GM18858 (cell line): ENCODE results near the gene SUGCT.
A peak's percentile ranks its signal among the peaks of the same experiment; 100 is the strongest.

Experiments used
- ATAC-seq: cut with Tn5 transposase; IDR thresholded peaks from one replicate; pipeline ENCODE4 v1.9.1; 2021; ENCODE audit not compliant: unreplicated experiment

The SUGCT gene

DNA sequence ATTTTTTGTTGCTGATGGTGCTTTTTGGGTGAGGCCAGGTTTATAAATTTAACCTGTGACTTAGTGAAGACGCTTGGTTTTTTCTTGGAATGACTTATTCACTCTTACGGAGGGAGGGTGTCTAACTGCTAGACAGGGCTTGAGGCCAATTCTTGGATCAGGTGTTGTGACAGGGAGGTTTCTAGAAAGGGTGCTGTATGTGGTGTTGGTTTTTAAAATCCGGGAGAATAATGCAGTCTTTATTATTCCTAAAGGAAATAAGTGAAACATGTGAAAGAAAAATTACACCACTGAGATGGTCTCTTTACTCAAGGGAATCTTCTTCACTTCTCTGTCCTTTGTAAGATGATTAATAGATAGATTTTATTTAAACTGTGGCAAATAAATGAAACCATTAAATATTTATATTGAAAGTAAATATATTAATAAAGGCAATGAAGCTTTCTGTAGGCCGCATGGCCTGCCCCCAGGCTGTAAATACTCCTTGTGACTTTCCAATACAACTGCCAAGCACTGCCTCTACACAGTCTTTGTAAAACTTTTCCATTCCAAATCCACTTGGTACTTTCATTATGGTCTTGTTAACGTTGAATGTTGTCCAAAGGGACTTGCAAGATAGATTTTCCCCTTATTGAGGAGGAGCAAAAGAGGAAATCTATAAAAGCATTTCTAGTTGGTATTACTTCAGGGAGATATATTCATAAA lies 323.1 kb downstream of the SUGCT start:
- ATAC-seq = no peak

DNA sequence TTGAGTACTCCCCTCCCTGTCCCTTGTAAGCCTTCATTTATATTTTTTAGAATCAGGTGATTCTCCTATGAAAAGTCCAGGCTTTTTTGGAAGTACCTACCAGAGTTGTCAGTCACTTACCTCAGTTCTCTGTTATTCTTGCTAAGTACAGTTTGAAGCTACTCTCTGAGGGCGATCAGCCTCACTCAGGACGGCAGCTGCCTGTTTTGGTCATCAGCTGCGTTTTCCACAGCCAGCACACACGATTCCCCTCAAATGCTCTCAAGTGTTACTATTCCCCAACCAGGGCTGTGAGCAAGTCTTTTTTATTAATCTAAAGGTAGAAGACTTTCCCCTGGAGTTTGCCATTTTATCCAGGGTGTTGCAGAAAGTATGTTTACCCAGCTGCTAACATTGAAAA lies 328.6 kb downstream of the SUGCT start:
- ATAC-seq = no peak

DNA sequence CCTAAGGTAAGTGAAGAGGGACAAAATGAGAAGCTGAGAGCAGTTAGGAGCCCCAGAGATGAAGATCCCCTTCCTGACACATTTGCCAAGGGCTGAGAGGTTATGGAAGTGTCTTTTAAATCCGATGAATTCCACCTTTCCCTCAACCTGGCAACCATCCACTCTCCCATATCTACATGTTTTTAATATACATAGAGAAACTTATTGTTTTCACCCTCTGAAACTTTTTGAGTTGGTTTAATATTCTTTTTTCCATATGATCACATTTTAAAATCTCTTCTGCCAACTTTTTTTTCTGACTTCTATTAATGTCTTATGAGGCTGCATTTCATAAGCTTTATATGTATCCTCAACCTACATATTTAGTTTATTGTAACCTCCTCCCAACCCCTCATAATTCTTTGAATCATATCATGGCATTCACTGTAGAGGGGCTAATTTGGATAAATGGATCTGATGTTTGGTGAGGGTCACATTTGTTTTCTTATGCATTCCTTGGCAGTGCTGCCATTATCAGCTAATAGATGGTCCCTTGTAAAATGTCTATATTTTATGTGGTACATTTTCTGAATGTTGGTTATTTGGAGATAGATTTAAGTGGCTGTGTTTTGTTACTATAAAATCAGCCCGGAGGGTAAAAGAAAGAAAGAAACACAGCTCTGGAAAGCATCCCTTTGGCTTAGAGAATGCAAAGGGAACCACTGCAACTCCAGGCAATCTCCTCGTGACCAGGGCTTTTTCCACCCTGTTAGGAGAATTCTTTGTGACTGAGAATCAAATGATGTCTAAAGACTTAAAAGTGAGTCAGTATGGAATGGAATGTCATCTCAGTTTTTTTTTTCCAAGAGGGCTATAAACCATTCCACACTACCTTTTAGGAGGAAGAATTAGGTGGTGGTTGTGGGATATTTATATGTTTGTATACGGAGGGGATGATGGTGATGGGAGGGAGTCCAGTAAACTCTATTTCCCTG lies 334.4 kb downstream of the SUGCT start:
- ATAC-seq = no peak

DNA sequence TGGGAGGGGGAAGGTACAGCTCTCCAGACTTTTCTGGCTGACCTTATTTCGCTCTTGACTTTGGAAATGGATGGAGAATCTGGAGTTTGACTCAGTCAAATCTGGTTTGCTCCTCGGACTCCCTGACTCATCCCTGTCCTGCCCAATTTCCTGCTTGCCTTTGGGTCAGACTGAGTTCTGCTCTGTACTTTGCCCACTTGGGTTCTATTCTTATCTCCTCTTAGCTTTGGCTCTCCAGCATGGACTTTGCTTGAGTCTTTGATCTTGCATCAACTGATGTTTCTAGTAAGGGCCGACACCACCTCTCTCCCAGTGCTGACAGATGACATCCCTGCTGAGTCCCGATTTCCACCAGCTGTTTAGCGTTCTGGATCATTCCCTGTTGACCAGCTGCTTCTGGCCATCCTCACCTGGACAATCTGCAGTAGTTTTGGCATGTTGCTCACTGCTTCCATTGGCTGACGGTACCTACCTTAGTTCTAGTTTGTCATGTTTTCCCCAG lies 335.3 kb downstream of the SUGCT start:
- ATAC-seq = no peak

DNA sequence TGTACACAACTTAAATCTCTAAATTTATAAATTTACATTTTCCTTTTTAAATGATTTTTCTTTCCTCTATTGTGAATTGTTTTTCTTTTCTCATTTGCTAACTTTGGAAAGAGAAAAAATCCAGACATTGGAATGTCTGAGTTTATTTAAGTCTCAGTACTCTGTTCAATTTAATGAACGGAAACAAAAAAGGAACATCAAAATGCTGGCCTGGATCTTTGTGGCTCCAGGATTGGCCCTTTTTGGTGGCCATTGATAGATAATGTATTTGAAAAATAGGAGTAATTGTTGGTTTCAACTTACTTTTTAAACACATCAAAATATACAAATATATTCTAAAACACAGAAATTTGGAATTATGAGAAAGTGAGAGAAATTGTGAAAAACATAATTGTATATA lies 336.0 kb downstream of the SUGCT start:
- ATAC-seq = no peak

DNA sequence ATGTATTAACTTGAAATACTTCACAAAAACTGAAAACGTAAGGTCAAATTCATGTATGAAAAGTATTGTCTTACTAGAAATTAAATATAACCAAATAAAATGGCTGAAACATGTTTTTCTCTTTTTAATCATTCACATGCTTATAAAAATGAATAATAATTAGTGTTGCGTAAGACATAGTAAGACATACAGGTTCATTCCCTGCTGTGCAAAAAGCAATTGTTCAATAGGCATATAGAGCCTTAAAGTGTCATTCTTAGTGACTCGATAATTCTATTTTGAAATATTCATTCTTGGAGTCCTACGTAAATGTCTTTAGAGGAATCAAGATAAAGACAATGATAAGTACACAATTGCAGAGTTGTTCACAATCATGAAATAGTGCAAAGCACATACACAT lies 337.1 kb downstream of the SUGCT start:
- ATAC-seq = no peak

DNA sequence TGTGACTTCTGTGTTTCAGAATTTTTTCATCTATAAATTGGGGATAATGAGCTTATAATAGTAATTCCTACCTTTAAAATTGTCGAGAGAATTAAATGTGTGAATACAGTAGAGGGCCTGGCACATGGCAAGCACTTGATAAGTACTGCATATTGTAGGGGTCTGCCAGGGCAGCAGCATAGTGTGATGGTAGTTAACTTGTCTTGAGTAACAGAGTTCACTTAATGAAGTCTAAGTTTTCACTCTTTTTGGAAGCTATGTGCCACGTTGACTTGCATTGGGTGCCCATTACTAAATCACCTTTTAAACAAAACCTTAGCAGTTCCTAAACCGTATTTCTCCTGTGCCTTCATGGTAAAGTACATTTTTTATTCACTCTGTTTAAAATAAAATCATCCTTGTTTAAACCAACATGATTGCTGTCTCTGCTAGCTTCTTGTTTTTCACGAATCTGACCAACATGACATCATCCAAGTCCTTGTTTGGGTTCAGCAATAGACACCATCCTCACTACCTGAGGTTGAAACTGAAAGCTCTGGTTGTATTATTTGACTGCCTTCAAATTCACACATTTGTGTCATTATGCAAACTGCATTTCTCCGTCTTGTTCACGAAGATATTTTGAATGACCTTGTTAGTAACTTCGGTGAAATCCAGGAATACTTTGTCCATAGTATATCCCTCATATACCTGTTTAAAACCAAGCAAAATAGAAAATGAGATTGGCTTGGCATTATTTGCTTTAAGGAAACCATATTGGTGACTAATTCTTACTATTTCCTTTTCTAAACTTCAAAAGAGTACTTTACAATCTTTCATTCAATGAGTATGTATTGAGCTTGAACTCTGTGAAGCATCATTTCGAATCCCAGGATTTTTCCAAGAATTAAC lies 340.2 kb downstream of the SUGCT start:
- peak; percentile 99 for ATAC-seq

DNA sequence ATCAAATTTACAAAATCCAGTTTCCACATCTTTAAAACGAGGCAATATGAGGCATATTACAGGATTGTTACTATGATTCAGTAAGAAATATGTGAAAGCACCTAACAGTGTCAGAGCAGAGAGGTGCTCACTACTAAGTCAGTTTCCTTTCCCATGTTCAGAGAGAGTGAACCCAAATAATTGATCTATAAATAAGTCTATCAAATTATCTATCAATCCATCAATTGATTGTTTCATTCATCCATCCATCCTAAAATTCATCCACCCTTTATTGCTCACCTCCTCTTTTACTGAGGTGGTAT lies 340.8 kb downstream of the SUGCT start:
- no peak for ATAC-seq

DNA sequence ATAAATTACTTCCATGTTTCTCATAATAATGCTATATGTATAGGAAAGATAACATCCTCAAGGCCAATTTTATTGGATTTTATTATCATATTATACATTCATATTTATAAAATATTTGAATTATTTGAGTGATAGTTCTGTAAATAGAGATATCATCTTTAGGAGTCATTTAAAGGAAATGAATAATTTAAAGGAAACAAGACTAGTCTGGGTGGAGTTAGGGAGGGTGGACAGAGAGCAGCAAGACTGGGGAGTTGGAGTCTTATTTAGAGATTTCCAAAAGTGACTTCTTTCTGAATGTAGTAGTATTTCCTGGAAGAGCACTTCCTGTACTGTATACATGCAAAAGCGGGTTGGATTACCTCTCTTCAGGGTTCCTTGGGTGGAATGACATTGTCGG lies 342.3 kb downstream of the SUGCT start:
- ATAC-seq = no peak

DNA sequence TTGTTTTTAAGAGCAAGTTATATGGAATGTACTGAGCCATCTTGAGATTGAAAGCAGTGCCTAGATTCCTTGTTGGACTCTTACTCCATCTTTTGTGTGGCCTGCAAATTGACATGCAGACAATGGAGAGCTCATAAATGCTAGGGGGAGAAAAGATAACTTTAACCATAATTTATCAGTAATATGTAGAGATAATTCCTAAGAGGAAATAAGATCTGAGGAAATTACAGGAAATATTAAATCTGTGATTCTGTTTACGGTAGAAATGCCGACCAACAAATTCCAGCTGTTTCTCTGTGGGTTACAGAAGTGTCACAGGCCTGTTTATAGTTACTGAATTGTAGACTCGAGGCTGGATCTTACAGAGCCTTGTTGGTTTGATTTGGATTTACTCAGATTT lies 348.0 kb downstream of the SUGCT start:
- ATAC-seq = no peak

DNA sequence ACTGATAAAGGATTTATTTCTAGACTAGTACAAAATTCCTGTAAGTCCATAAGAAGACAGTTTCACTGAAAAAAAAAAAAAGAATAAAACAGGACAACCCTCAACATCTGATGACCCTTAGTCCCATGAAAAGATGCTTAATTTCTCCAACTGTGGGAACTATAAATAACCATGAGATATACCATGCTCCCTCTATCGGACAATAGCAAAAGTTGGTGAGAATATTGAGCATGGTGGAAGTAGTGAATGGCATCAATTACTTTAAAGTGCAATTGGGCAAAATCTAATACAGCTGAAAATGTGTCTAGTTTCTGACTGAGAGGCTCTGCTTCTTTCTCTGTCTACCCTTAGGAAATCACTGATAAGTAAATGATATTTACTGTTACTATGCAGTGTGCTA lies 348.8 kb downstream of the SUGCT start:
- no peak for ATAC-seq

DNA sequence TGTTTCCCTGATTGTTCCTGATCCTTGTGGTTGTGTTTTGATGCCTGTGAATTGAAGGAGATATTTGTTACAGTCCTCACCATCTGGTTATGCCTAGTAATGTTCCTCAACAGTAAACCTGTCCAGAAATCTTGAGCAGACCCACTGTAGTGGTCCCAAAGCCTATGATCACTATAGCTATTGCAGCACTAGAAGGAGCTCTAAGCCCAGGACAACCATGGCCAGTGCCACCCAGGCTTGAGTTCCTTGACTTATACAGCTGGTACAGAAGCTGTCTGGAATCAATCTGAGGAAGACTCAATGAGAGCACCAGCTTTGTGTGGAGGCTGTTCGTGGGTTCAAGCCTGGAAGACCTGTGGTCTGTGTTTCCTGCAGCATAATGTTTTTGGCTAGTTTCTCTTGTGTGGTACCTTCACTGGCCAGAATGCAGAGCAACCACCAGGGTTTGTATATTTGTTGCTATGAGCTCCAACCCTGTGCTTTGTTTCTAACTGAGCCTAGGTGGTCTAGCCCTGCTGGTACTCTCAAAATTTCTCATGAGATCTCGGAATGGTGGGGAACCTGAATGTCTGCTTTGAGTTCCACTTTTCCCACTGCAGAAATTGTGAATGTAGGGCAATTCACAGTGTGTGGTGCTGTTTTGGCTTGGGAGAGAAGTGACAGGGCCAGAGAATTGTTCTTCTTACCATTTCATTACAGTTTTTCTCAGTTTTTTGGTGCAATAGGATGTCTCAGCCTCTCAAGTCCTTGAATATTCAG lies 355.2 kb downstream of the SUGCT start:
- no peak for ATAC-seq

DNA sequence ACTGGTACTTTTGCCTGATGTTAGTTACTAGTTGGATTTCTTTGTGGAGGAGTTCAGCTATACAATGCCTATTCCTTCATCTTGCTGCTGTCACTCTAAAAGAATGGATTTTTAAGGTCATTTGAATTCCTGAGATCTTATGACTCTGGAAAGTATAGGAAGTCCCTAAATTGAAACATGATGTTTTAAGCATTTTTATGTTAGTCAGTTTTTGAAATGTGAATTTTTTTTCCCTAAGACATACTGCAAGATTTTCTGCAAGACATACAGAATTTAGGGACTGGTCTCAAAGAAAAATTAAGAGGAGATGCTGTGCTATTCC lies 355.8 kb downstream of the SUGCT start:
- ATAC-seq = no peak

DNA sequence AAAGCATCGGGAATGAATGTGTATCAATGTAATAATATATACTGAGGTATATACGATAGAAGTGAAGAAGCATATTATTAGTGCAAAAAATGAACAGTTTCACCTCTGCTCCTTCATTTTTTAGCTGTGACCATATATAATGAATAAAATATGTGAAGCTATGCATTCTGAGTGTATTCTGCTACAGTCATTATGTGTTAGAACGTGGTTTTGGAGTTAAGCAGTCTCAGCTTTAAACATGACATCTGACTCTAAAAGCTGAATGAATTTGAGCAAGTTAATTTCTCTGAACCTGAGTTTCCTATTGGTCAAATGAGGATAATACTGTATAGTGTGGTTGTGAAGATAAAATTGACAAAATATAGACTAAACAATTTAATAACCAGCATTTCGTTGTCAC lies 358.1 kb downstream of the SUGCT start:
- ATAC-seq = no peak

DNA sequence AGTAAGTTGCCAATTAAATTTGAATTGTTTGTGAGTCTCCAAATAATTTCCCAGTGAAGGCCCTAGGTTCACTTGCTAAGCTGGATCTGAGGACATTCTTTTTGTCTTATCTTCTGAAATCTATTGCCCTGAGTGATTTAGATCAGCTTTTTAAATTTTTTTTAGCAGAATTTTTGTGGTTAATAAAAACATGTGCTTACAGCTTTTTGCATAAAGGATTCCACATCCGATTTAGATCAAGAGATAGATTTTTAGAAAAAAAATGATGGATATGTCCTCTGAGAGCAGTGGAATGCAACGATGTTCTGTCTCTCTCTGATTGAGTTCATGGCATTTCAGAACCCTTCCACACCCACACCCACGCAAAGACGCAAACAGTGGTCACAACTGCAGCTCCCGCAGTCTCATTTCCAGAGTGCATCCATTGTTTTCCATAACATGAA lies 358.8 kb downstream of the SUGCT start:
- ATAC-seq = no peak

DNA sequence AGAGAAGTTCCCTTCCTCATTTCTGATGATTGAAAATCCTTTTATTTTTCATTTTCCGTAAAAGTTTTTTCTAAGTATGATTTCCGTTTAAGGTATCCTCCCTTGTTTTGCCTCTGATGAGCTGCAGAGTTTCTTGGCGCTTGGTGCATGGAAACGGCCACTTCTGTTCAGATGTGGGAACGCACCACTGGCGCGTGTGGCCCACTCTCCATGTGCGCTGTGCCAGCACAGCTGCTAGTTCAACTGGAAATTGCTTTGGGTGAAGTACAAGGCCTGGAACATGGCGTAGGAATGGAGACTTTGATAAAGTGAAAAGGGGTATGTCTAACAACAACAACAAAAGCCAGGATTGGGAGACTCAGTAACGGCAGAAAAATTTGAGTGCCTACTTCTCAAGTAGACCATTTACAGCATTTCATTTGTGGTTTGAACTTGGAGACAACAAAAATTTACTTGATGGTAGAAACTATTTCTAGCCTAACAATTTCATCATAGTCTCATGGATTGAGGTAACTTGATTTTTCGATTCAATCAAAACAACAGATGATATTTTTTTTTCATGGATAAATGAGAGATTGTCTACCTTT lies 364.2 kb downstream of the SUGCT start:
- no peak for ATAC-seq

DNA sequence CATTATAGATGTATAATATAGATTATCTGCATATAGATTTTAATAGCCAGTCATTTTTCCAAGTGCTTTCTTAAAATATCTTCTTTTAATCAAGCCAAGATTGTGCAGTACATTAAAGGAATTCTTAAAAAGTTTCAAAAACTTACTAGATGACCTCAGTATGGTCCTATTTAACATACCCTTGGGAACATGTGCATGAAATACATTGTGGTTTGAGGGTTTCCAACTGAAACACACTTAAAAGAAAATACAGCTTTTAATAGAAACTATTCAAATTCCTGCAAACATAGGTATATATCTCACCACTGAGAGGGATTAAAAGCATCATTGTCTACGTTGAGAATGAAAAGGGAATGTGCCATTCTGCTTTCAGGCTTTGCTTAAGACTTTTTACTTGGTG lies 364.9 kb downstream of the SUGCT start:
- ATAC-seq = no peak

DNA sequence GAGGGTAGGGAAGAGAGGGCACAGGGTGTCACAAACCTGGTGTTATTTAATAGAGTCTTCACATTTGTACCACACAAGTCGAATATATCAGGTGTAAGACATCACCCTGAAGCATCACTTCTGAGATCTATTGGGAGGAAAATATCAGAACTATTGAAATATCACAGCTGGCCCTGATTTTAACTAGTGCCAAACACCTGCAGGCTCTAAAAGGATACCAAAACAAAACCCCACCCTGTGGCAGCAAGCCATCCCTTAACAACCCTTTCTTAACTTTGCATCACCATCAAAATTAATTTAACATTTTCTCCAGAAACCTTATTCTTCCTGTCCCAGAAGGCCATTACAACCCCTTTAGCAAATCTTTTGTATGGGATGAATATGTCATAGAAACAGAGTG lies 365.4 kb downstream of the SUGCT start:
- no peak for ATAC-seq

DNA sequence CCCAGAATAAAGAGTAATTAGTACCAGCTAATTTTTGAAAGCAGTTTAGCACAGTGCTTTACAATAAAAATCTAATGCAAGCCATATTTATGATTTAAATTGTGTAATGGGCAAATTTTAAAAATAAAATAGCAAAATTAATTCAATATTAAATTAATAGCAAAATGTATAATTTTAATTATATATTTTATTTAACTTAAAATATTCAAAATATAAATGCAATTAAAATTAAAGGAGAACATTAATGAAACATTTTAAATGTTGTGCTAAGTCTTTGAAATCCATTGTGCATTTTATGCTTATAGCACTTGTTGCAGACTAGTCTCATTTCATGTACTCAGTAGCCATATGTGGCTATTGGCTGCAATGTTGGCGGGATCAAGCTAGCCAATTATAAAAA lies 367.6 kb downstream of the SUGCT start:
- no peak for ATAC-seq

DNA sequence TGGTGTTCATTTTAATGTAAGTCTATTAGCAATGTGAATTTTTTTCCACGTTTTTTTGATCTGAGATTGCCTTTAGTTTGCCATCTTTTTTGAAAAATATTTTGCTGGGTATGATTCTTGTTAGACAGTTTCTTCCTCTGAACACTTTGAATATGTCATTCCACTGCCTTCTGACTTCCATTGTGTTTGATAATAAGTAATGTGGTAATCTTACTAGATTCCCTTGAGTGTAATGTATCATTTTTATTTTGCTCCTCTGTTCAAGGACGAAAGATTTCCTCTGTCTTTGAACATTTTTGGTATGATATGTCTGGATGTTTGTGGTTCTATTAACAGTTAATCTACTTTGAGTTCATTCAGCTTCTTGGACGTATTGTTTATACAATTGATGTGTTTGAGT lies 371.4 kb downstream of the SUGCT start:
- ATAC-seq = no peak
